GM18499 (cell line): ENCODE data around the gene MTERF4.

Experiments
- ATAC-seq: cut with Tn5 transposase; IDR thresholded peaks from one replicate; pipeline ENCODE4 v1.9.1; 2021; ENCODE audit warnings: moderate number of reproducible peaks; ENCODE audit not compliant: insufficient read depth, unreplicated experiment

The MTERF4 gene

GRCh38 chr2:241091734-241092445 lies 10.2 kb downstream of the MTERF4 start:
- no peak for ATAC-seq

GRCh38 chr2:241091201-241091600 lies 10.9 kb downstream of the MTERF4 start:
- no peak for ATAC-seq

- ATAC-seq = no peak
These were observed 13.0 kb downstream of the MTERF4 start for GRCh38 chr2:241088791-241089732.

GRCh38 chr2:241088376-241088775 lies 13.7 kb downstream of the MTERF4 start:
- ATAC-seq = peak; percentile 22

GRCh38 chr2:241087420-241088268 lies 14.4 kb downstream of the MTERF4 start:
- ATAC-seq = peak; percentile 54

GRCh38 chr2:241084856-241085444 lies 17.1 kb downstream of the MTERF4 start:
- ATAC-seq = no peak

GRCh38 chr2:241083091-241083415 lies 19.0 kb downstream of the MTERF4 start:
- ATAC-seq = no peak

- no peak for ATAC-seq
These were observed 19.6 kb downstream of the MTERF4 start for GRCh38 chr2:241082341-241083090.

GRCh38 chr2:241081643-241082340 lies 20.3 kb downstream of the MTERF4 start:
- ATAC-seq = no peak

GRCh38 chr2:241081190-241081642 lies 20.9 kb downstream of the MTERF4 start:
- ATAC-seq = no peak

- no peak for ATAC-seq
These were observed 21.5 kb downstream of the MTERF4 start for GRCh38 chr2:241080405-241081189.

GRCh38 chr2:241074901-241075540 lies 27.1 kb downstream of the MTERF4 start:
- no peak for ATAC-seq

GRCh38 chr2:241074065-241074818 lies 27.8 kb downstream of the MTERF4 start:
- ATAC-seq = no peak

GRCh38 chr2:241073166-241074064 lies 28.7 kb downstream of the MTERF4 start:
- ATAC-seq = no peak

- no peak for ATAC-seq
These were observed 29.4 kb downstream of the MTERF4 start for GRCh38 chr2:241072553-241073165.

GRCh38 chr2:241072151-241072550 lies 29.9 kb downstream of the MTERF4 start:
- ATAC-seq = no peak
